Measurements from ENCODE around the gene DNAJA3. TPM values are rescaled to one million over a fixed set of nuclear protein-coding genes. Genes with fewer than 3 reads are reported as not detected.

Gene DNAJA3
- total and polyA plus RNA-seq, 9 of the 15 experiments (the other 6 are each of a cell fraction or from before 2014, with no cell fraction given) = 8.1 to 105 (median 79.0) TPM

DNA sequence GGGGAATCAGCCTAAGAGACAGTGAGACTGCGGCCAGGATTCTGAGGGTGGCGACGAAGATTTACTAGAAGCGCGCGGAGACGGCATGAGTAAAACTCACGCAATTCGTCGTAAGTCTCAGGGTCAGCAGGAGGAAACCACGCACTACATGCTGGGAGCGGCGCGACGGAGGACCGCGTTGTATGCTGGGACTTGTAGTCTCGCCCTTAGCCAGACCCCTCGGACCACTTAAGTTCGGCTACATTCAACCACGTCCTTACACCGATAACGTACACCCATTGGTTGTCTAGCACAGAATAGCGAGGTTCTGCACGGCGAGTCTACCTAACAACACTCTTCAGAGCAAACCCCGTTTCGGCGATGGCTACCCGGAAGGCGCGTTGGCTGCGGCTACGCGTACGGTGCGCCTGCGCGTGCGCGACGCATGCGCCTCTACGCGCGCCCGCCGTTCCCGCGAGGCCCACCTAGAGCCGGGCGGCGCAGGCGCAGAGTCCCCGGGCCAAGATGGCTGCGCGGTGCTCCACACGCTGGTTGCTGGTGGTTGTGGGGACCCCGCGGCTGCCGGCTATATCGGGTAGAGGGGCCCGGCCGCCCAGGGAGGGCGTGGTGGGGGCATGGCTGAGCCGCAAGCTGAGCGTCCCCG, at the start of gene DNAJA3 (continued):
- TF ChIP-seq PTBP1 (IDR thresholded peaks at IDR 0.05; ENCODE audit: low read depth, low read length) = no peak
- TF ChIP-seq POLR2G (IDR thresholded peaks at IDR 0.05; ENCODE audit: low read depth, low read length) = peak; percentile 98
- TF ChIP-seq BRD9 (IDR thresholded peaks at IDR 0.05; ENCODE audit: low read depth, partially characterized antibody) = no peak
- TF ChIP-seq NCOA2 (IDR thresholded peaks at IDR 0.05; ENCODE audit: partially characterized antibody in 2 of 2) = no peak
- TF ChIP-seq ZNF324 (CRISPR knock-in tag; IDR thresholded peaks at IDR 0.05) = 0 out of 2 replicates have a peak, but pooled peaks have one; percentile 4
- no peak for TF ChIP-seq MCM2 (IDR thresholded peaks at IDR 0.05; ENCODE audit: low read depth)
- peak; percentile 95 for TF ChIP-seq CXXC5 (CRISPR knock-in tag; IDR thresholded peaks at IDR 0.05)
- TF ChIP-seq ATF1 (CRISPR knock-in tag; IDR thresholded peaks at IDR 0.05) = peak; percentile 42
- TF ChIP-seq ATF1 (tag; IDR thresholded peaks at IDR 0.05) = peak; percentile 97
- TF ChIP-seq HEY1 (CRISPR knock-in tag; IDR thresholded peaks at IDR 0.05; ENCODE audit: borderline replicate concordance) = no peak
- no peak; the same call in 1 of the 2 replicates for TF ChIP-seq TCF3 (CRISPR knock-in tag; IDR thresholded peaks at IDR 0.05)
- TF ChIP-seq, protein P1, sequence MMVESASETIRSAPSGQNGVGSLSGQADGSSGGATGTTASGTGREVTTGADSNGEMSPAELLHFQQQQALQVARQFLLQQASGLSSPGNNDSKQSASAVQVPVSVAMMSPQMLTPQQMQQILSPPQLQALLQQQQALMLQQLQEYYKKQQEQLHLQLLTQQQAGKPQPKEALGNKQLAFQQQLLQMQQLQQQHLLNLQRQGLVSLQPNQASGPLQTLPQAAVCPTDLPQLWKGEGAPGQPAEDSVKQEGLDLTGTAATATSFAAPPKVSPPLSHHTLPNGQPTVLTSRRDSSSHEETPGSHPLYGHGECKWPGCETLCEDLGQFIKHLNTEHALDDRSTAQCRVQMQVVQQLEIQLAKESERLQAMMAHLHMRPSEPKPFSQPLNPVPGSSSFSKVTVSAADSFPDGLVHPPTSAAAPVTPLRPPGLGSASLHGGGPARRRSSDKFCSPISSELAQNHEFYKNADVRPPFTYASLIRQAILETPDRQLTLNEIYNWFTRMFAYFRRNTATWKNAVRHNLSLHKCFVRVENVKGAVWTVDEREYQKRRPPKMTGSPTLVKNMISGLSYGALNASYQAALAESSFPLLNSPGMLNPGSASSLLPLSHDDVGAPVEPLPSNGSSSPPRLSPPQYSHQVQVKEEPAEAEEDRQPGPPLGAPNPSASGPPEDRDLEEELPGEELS (CRISPR knock-in tag; IDR thresholded peaks at IDR 0.05; ENCODE audit: borderline replicate concordance) = 0 out of 2 replicates have a peak, but pooled peaks have one; percentile 62
- TF ChIP-seq ZNF140 (CRISPR knock-in tag; IDR thresholded peaks at IDR 0.05) = no peak
- no peak for TF ChIP-seq ZBTB1 (CRISPR knock-in tag; IDR thresholded peaks at IDR 0.05; ENCODE audit: borderline replicate concordance, low read depth)
- TF ChIP-seq RFX1 (IDR thresholded peaks at IDR 0.05) = no peak
- TF ChIP-seq, protein P2, sequence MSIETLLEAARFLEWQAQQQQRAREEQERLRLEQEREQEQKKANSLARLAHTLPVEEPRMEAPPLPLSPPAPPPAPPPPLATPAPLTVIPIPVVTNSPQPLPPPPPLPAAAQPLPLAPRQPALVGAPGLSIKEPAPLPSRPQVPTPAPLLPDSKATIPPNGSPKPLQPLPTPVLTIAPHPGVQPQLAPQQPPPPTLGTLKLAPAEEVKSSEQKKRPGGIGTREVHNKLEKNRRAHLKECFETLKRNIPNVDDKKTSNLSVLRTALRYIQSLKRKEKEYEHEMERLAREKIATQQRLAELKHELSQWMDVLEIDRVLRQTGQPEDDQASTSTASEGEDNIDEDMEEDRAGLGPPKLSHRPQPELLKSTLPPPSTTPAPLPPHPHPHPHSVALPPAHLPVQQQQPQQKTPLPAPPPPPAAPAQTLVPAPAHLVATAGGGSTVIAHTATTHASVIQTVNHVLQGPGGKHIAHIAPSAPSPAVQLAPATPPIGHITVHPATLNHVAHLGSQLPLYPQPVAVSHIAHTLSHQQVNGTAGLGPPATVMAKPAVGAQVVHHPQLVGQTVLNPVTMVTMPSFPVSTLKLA (conservative IDR thresholded peaks at IDR 0.05) = peak; percentile 87 to 88
- TF ChIP-seq MEIS2 (IDR thresholded peaks at IDR 0.05; ENCODE audit: partially characterized antibody) = peak; percentile 100
- TF ChIP-seq CBX1 (IDR thresholded peaks at IDR 0.05; ENCODE audit: low read depth) = peak; percentile 74
- no peak for TF ChIP-seq CBX2 (IDR thresholded peaks at IDR 0.05; ENCODE audit: insufficient read depth, low read length, poor library complexity, severe bottlenecking)
- TF ChIP-seq CBFA2T3 (IDR thresholded peaks at IDR 0.05) = no peak
- TF ChIP-seq ZNF436 (CRISPR knock-in tag; IDR thresholded peaks at IDR 0.05) = no peak
- TF ChIP-seq RBBP5 (IDR thresholded peaks at IDR 0.05; ENCODE audit: borderline replicate concordance, insufficient read depth, low read length, poor library complexity, severe bottlenecking) = peak; percentile 90
- no peak for TF ChIP-seq SIRT6 (IDR thresholded peaks at IDR 0.05; ENCODE audit: low read depth, low read length)
- TF ChIP-seq DMBX1 (CRISPR knock-in tag; IDR thresholded peaks at IDR 0.05; ENCODE audit: borderline replicate concordance) = no peak
- TF ChIP-seq BRCA1 (IDR thresholded peaks at IDR 0.05) = no peak
- no peak for TF ChIP-seq BRCA1 (CRISPR knock-in tag; IDR thresholded peaks at IDR 0.05)
- TF ChIP-seq RBM22 (IDR thresholded peaks at IDR 0.05; ENCODE audit: low read depth, low read length, poor library complexity, severe bottlenecking) = no peak
- no peak for TF ChIP-seq ZNF408 (CRISPR knock-in tag; IDR thresholded peaks at IDR 0.05; ENCODE audit: low read depth)
- TF ChIP-seq RNF2 (IDR thresholded peaks at IDR 0.05) = no peak
